ENCODE results near the gene KCNJ8.

DNA sequence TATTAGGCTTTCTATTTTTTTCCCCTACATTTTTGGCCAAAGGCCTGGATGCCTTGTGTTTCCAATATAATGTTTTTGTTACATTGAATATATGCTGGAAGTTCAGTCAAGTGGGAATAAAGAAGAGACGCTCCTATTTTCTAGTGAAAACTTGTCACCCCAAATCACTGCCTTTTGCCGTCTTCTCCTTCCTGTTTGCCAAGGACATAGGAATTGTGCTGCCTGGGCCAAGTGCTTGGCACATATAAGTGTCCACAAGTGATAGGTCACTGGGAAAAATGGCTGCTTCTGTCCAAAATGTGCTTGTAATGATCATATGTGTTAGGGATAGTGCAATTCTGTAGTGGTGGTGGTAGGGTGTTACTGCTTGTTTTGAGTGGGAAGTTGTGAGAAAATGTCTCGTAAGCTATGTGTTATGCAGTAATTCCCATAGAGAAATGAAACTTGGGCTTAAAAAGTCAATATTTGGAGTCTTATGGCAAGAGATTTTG is 11.6 kb upstream of the KCNJ8 start:
- TF ChIP-seq CTCF (IDR thresholded peaks at IDR 0.05) (no peak), POLR2A (IDR thresholded peaks at IDR 0.05) (no peak)
